Measurements from ENCODE around the gene POU5F2.

POU5F2 gene

DNA sequence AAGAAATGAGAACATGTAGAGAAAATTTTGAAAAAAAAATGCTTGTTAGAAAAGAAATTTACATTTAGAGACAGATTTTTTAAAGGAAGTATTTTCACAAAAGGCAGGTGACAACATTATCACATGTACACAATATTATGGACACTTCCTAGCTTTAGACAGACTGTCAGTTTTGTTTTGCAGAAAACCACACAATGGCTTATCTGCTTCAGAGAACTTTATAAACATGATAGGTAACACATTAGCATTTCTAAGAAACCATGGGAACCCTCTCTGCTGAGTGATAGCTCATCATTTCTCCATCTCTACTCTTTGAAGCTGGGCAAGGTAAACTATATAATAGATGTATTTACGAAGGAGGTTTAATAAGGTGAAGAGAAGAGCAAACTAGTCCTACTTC, 25.6 kb downstream of the POU5F2 start:
- no peak for FAIRE-seq

DNA sequence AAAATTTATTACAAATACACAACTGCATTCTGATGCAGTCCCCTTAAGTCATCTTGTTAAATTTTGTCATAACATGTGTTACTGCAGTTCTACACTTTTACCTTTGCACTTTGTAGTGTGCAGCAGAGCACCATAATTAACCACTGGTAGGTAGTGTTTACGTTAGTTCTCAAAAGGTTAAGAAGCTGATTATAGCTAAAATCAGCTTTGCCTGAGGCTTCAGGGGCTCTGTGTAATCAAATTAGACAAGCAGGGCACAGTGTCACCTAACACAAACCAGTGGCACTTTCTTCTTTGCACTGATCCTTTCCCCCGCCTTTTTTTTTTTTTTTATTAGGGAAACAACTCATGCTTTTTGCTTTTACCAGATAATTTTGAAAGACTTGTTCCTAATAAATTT, 26.1 kb downstream of the POU5F2 start:
- FAIRE-seq: no peak

DNA sequence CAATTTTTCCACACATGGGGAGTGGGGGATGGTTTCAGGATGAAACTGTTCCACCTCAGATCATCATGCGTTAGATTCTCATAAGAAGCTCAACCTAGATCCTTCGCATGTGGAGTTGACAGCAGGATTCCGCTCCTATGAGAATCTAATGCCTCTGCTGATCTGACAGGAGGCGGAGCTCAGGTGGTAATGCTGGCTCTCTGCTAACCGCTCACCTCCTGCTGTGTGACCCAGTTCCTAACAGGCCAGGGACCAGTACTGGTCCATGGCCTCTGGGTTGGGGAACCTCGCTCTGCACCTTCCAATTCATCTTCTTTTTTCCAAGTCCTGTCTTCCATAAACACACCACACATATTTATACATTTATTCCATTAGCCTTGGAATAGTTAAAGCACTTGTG, 33.0 kb downstream of the POU5F2 start:
- FAIRE-seq: no peak

GRCh38 chr5:93705896-93706295, 35.5 kb downstream of the POU5F2 start:
- FAIRE-seq: no peak

- no peak for FAIRE-seq
These were observed 36.4 kb downstream of the POU5F2 start for GRCh38 chr5:93704996-93705395.

GRCh38 chr5:93691997-93692396, 49.4 kb downstream of the POU5F2 start:
- no peak for FAIRE-seq

Measured in A204.1 (cell line).